GM23338 (cell line): ENCODE measurements around the gene CYGB. TPM values are rescaled to one million over a fixed set of nuclear protein-coding genes. Genes with fewer than 3 reads are reported as not detected.

Source experiments
- ATAC-seq: fragments of 200-7000 bp; cut with Tn5 transposase; 3 replicates; pipeline ENCODE4 v1.9.1; 2020
- DNase-seq: peaks from one replicate; pipeline ENCODE4 v3.0.0-alpha.2; 2015; ENCODE audit warnings: low spot score
- H2AFZ ChIP-seq: fragments of 200-600 bp; sonication (generic); 2 replicates; pipeline ENCODE4 v1.8.0; 2016; ENCODE audit warnings: antibody characterized with exemption, mild to moderate bottlenecking, moderate library complexity
- H3F3A ChIP-seq: fragments of 200-600 bp; sonication (generic); replicated peaks from 2 replicates; pipeline ENCODE4 v1.8.0; 2017; ENCODE audit warnings: antibody characterized with exemption, mixed run types, low read depth
- H3K27ac ChIP-seq: fragments of 200-600 bp; sonication (generic); 2 replicates; pipeline ENCODE4 v1.6.1; 2016; ENCODE audit warnings: low read depth
- H3K27me3 ChIP-seq: fragments of 200-600 bp; sonication (generic); 2 replicates; pipeline ENCODE4 v1.8.0; 2016; ENCODE audit warnings: mild to moderate bottlenecking, mixed run types, moderate library complexity; ENCODE audit not compliant: insufficient read depth
- H3K36me3 ChIP-seq: fragments of 200-600 bp; sonication (generic); 2 replicates; pipeline ENCODE4 v1.8.0; 2016; ENCODE audit warnings: mild to moderate bottlenecking; ENCODE audit not compliant: insufficient read depth
- H3K4me1 ChIP-seq: fragments of 200-600 bp; sonication (generic); 2 replicates; pipeline ENCODE4 v1.8.0; 2016; ENCODE audit warnings: mild to moderate bottlenecking, moderate library complexity; ENCODE audit not compliant: insufficient read depth
- H3K4me2 ChIP-seq: fragments of 200-600 bp; sonication (generic); 2 replicates; pipeline ENCODE4 v1.7.1; 2017; ENCODE audit warnings: mixed run types
- H3K4me3 ChIP-seq: fragments of 200-600 bp; sonication (generic); 2 replicates; pipeline ENCODE4 v1.6.1; 2016; ENCODE audit warnings: mixed run types
- H3K79me2 ChIP-seq: fragments of 200-600 bp; sonication (generic); replicated peaks from 2 replicates; pipeline ENCODE4 v1.8.0; 2017; ENCODE audit warnings: mild to moderate bottlenecking; ENCODE audit not compliant: insufficient read depth
- H3K9me2 ChIP-seq: fragments of 200-600 bp; sonication (generic); 2 replicates; pipeline ENCODE4 v1.8.0; 2017; ENCODE audit not compliant: insufficient read depth
- H4K20me1 ChIP-seq: fragments of 200-600 bp; sonication (generic); replicated peaks from 2 replicates; pipeline ENCODE4 v1.8.0; 2017; ENCODE audit warnings: mild to moderate bottlenecking; ENCODE audit not compliant: insufficient read depth
- H3K27ac Mint-ChIP-seq: 2 replicates; pipeline ENCODE4 v1.8.0; 2020; ENCODE audit warnings: inconsistent platforms, mild to moderate bottlenecking, moderate library complexity, mixed read lengths
- H3K27me3 Mint-ChIP-seq: 3 replicates; pipeline ENCODE4 v1.8.0; 2022; ENCODE audit warnings: low read depth, mild to moderate bottlenecking, moderate library complexity, mixed read lengths, inconsistent platforms; ENCODE audit not compliant: insufficient read depth, poor library complexity
- H3K36me3 Mint-ChIP-seq: 3 replicates; pipeline ENCODE4 v1.8.0; 2021; ENCODE audit warnings: low read depth, mild to moderate bottlenecking, inconsistent platforms, moderate library complexity, mixed read lengths
- H3K4me1 Mint-ChIP-seq: 3 replicates; pipeline ENCODE4 v1.8.0; 2020; ENCODE audit warnings: mild to moderate bottlenecking, inconsistent platforms, mixed read lengths
- H3K4me3 Mint-ChIP-seq: 3 replicates; pipeline ENCODE4 v1.8.0; 2021; ENCODE audit warnings: moderate library complexity, mild to moderate bottlenecking, inconsistent platforms, mixed read lengths
- H3K9me3 Mint-ChIP-seq: 3 replicates; pipeline ENCODE4 v1.8.0; 2020; ENCODE audit warnings: moderate library complexity, mild to moderate bottlenecking, inconsistent platforms, mixed read lengths
- CREB1 ChIP-seq: fragments of 250-450 bp; sonication (Bioruptor Pico); IDR thresholded peaks from 2 replicates; pipeline ENCODE4 v1.5.0; 2020; ENCODE audit warnings: low read depth, mild to moderate bottlenecking, moderate library complexity
- EZH2 ChIP-seq: fragments of 200-600 bp; sonication (generic); IDR thresholded peaks from one replicate; pipeline ENCODE4 v1.8.0; 2017; ENCODE audit warnings: antibody characterized with exemption, mild to moderate bottlenecking, low read depth; ENCODE audit not compliant: unreplicated experiment
- POLR2AphosphoS5 ChIP-seq: IDR thresholded peaks from 2 replicates; pipeline ENCODE4 v1.6.1; 2016; ENCODE audit warnings: antibody characterized with exemption, low read depth
- STAT1 ChIP-seq: IDR thresholded peaks from one replicate; pipeline ENCODE4 v1.6.1; 2016; ENCODE audit warnings: antibody characterized with exemption; ENCODE audit not compliant: unreplicated experiment
- ZNF331 ChIP-seq: fragments of 250-450 bp; sonication (Bioruptor Pico); IDR thresholded peaks from 2 replicates; pipeline ENCODE4 v1.5.0; 2020; ENCODE audit warnings: low read depth, mild to moderate bottlenecking, moderate library complexity
- polyA plus RNA-seq: library from polyadenylated mRNA; unstranded; fragments of >200 nt; fragmentation: Nextera tagmentation; extraction: Ambion mirVana; gene quantifications from 2 replicates; pipeline ENCODE4 v1.2.1, GENCODE V29; 2016
- total RNA-seq: library from RNA; depleted of rRNA; stranded (reverse); fragments of >200 nt; shearing (Covaris generic); gene quantifications from 2 replicates; pipeline ENCODE4 v1.2.3, GENCODE V29; 2014
- TF ChIP-seq, protein P1 (sequence below): fragments of 250-450 bp; sonication (Bioruptor Pico); IDR thresholded peaks from 2 replicates; pipeline ENCODE4 v1.5.0; 2020; ENCODE audit warnings: mild to moderate bottlenecking, moderate library complexity
- TF ChIP-seq, protein P2 (sequence below): IDR thresholded peaks from 2 replicates; pipeline ENCODE4 v1.6.1; 2016; ENCODE audit warnings: antibody characterized with exemption
- TF ChIP-seq, protein P3 (sequence below), 2 experiments: fragments of 200-600 bp in 1 of 2; sonication (generic) in 1 of 2; conservative IDR thresholded peaks; 2 replicates each; pipeline versions ENCODE4 v1.5.1 to v1.6.1; 2016 to 2017; ENCODE audit warnings: antibody characterized with exemption in 2 of 2, low read depth in 2 of 2, mild to moderate bottlenecking in 2 of 2, moderate library complexity in 1 of 2
- TF ChIP-seq, protein P4 (sequence below): IDR thresholded peaks from one replicate; pipeline ENCODE4 v1.6.1; 2018; ENCODE audit warnings: antibody characterized with exemption; ENCODE audit not compliant: unreplicated experiment

Gene CYGB
- total and polyA plus RNA-seq, 2 experiments from 2014 or later, result 1.2 to 1.7 TPM

GRCh38 chr17:76497699-76497978 lies 39.9 kb downstream of the CYGB start (continued):
- TF ChIP-seq, protein P1, sequence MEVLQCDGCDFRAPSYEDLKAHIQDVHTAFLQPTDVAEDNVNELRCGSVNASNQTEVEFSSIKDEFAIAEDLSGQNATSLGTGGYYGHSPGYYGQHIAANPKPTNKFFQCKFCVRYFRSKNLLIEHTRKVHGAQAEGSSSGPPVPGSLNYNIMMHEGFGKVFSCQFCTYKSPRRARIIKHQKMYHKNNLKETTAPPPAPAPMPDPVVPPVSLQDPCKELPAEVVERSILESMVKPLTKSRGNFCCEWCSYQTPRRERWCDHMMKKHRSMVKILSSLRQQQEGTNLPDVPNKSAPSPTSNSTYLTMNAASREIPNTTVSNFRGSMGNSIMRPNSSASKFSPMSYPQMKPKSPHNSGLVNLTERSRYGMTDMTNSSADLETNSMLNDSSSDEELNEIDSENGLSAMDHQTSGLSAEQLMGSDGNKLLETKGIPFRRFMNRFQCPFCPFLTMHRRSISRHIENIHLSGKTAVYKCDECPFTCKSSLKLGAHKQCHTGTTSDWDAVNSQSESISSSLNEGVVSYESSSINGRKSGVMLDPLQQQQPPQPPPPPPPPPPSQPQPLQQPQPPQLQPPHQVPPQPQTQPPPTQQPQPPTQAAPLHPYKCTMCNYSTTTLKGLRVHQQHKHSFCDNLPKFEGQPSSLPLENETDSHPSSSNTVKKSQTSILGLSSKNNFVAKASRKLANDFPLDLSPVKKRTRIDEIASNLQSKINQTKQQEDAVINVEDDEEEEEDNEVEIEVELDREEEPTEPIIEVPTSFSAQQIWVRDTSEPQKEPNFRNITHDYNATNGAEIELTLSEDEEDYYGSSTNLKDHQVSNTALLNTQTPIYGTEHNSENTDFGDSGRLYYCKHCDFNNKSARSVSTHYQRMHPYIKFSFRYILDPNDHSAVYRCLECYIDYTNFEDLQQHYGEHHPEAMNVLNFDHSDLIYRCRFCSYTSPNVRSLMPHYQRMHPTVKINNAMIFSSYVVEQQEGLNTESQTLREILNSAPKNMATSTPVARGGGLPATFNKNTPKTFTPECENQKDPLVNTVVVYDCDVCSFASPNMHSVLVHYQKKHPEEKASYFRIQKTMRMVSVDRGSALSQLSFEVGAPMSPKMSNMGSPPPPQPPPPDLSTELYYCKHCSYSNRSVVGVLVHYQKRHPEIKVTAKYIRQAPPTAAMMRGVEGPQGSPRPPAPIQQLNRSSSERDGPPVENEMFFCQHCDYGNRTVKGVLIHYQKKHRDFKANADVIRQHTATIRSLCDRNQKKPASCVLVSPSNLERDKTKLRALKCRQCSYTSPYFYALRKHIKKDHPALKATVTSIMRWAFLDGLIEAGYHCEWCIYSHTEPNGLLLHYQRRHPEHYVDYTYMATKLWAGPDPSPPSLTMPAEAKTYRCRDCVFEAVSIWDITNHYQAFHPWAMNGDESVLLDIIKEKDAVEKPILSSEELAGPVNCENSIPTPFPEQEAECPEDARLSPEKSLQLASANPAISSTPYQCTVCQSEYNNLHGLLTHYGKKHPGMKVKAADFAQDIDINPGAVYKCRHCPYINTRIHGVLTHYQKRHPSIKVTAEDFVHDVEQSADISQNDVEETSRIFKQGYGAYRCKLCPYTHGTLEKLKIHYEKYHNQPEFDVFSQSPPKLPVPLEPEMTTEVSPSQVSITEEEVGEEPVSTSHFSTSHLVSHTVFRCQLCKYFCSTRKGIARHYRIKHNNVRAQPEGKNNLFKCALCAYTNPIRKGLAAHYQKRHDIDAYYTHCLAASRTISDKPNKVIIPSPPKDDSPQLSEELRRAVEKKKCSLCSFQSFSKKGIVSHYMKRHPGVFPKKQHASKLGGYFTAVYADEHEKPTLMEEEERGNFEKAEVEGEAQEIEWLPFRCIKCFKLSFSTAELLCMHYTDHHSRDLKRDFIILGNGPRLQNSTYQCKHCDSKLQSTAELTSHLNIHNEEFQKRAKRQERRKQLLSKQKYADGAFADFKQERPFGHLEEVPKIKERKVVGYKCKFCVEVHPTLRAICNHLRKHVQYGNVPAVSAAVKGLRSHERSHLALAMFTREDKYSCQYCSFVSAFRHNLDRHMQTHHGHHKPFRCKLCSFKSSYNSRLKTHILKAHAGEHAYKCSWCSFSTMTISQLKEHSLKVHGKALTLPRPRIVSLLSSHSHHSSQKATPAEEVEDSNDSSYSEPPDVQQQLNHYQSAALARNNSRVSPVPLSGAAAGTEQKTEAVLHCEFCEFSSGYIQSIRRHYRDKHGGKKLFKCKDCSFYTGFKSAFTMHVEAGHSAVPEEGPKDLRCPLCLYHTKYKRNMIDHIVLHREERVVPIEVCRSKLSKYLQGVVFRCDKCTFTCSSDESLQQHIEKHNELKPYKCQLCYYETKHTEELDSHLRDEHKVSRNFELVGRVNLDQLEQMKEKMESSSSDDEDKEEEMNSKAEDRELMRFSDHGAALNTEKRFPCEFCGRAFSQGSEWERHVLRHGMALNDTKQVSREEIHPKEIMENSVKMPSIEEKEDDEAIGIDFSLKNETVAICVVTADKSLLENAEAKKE (CRISPR knock-in tag), result no peak
- TF ChIP-seq ZNF331 (CRISPR knock-in tag) (no peak), CREB1 (CRISPR knock-in tag) (no peak), STAT1 (no peak), POLR2AphosphoS5 (no peak)
- TF ChIP-seq, protein P2, sequence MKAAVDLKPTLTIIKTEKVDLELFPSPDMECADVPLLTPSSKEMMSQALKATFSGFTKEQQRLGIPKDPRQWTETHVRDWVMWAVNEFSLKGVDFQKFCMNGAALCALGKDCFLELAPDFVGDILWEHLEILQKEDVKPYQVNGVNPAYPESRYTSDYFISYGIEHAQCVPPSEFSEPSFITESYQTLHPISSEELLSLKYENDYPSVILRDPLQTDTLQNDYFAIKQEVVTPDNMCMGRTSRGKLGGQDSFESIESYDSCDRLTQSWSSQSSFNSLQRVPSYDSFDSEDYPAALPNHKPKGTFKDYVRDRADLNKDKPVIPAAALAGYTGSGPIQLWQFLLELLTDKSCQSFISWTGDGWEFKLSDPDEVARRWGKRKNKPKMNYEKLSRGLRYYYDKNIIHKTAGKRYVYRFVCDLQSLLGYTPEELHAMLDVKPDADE, result no peak
- TF ChIP-seq, protein P3, sequence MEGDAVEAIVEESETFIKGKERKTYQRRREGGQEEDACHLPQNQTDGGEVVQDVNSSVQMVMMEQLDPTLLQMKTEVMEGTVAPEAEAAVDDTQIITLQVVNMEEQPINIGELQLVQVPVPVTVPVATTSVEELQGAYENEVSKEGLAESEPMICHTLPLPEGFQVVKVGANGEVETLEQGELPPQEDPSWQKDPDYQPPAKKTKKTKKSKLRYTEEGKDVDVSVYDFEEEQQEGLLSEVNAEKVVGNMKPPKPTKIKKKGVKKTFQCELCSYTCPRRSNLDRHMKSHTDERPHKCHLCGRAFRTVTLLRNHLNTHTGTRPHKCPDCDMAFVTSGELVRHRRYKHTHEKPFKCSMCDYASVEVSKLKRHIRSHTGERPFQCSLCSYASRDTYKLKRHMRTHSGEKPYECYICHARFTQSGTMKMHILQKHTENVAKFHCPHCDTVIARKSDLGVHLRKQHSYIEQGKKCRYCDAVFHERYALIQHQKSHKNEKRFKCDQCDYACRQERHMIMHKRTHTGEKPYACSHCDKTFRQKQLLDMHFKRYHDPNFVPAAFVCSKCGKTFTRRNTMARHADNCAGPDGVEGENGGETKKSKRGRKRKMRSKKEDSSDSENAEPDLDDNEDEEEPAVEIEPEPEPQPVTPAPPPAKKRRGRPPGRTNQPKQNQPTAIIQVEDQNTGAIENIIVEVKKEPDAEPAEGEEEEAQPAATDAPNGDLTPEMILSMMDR (conservative IDR thresholded peaks at IDR 0.05; ENCODE audit: low read depth in 2 of 2), result no peak

DNA sequence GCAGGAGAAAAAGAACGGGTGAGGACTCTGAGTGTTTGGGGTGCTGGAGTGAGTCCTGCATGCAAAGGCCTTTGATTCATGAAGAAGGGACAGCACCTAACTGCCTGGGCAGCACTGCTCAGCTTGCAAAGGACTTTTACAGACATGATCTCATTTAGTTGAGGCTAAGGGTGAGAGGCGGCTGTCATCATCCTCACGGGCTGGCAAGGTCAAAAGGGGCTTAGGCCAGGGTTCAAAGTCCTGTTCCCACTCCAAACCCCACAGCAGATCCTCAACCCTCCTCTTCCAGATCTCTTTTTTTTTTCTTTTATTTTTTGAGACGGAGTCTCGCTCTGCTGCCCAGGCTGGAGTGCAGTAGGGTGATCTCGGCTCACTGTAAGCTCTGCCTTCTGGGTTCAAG lies 41.0 kb downstream of the CYGB start:
- Mint-ChIP-seq H3K4me3 (no peak overlapping the region), H3K27ac (no peak overlapping the region), H3K9me3 (no peaks in the 10 kb centered on the region), H3K4me1 (peaks cover 54% of the 10 kb centered on the region), H3K27me3 (peaks cover 21% of the 10 kb centered on the region), H3K36me3 (no peaks in the 10 kb centered on the region)
- Histone ChIP-seq H3K9me2 (no peaks in the 10 kb centered on the region), H3K4me2 (no peak overlapping the region), H4K20me1 (peaks cover 12% of the 10 kb centered on the region), H3K4me3 (no peak overlapping the region), H2AFZ (no peak overlapping the region), H3K36me3 (no peaks in the 10 kb centered on the region), H3K27ac (no peak overlapping the region), H3K27me3 (peaks cover 4% of the 10 kb centered on the region; the same call in 1 of the 2 replicates), H3K4me1 (peaks cover 28% of the 10 kb centered on the region), H3K79me2 (peaks cover 3% of the 10 kb centered on the region; the same call in 1 of the 2 replicates), H3F3A (0 out of 2 replicates have a peak, but pooled peaks cover 3% of the 10 kb centered on the region)
- no peak for ATAC-seq
- TF ChIP-seq EZH2 (no peak), ZNF331 (CRISPR knock-in tag) (no peak)
- TF ChIP-seq, protein P4, sequence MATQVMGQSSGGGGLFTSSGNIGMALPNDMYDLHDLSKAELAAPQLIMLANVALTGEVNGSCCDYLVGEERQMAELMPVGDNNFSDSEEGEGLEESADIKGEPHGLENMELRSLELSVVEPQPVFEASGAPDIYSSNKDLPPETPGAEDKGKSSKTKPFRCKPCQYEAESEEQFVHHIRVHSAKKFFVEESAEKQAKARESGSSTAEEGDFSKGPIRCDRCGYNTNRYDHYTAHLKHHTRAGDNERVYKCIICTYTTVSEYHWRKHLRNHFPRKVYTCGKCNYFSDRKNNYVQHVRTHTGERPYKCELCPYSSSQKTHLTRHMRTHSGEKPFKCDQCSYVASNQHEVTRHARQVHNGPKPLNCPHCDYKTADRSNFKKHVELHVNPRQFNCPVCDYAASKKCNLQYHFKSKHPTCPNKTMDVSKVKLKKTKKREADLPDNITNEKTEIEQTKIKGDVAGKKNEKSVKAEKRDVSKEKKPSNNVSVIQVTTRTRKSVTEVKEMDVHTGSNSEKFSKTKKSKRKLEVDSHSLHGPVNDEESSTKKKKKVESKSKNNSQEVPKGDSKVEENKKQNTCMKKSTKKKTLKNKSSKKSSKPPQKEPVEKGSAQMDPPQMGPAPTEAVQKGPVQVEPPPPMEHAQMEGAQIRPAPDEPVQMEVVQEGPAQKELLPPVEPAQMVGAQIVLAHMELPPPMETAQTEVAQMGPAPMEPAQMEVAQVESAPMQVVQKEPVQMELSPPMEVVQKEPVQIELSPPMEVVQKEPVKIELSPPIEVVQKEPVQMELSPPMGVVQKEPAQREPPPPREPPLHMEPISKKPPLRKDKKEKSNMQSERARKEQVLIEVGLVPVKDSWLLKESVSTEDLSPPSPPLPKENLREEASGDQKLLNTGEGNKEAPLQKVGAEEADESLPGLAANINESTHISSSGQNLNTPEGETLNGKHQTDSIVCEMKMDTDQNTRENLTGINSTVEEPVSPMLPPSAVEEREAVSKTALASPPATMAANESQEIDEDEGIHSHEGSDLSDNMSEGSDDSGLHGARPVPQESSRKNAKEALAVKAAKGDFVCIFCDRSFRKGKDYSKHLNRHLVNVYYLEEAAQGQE, result no peak
- no peak for DNase-seq
